Hematopoietic multipotent progenitor cell treated with erythropoietin and hydrocortisone succinate and interleukin-3 and kit ligand, for 15 days (in vitro differentiated cells): ENCODE data around the gene GALNTL6.

Experiments used
- DNase-seq: peaks from one replicate; pipeline ENCODE4 v3.0.0-alpha.2; 2015; ENCODE audit warnings: low spot score

GALNTL6 gene

GRCh38 chr4:172554588-172554987, 741.4 kb downstream of the GALNTL6 start:
- no peak for DNase-seq

DNA sequence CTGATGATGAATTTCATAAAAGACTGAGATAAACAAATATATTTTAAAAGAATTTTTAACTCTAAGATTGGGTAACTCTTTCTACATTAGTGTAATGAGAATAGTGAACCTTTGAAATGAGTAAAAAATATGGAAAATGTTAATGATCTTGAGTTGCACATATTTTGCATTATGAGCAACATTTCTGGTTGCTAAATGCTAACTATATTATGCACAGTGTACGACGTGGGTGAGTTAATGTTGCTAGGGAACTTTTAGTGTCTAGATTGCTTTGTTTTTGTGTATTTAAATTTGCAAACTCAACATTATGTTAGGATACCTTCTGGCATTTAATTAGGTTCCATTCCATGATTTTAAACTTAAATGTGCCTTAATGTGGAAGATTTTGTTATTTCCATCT, 742.5 kb downstream of the GALNTL6 start:
- DNase-seq = no peak

GRCh38 chr4:172573899-172574298, 760.7 kb downstream of the GALNTL6 start:
- DNase-seq = no peak

DNA sequence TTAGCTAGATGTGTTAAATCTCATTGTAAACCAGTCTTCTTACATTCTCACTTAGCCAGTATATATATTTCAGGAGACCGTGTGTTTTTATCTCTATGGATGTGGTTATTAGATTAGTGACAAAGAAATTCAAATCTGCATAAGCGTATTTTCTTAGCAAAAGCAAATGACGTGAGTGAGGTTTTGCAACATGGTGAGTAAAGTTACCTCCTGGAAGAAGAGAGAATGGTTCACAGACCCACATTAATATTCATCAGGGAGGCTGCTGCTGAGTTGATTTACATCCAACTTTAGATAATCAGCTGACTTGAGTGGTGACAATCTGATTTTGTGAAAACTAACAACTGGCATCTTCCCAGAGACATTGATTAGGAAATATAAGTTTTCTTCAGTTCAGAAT, 765.5 kb downstream of the GALNTL6 start:
- no peak for DNase-seq

DNA sequence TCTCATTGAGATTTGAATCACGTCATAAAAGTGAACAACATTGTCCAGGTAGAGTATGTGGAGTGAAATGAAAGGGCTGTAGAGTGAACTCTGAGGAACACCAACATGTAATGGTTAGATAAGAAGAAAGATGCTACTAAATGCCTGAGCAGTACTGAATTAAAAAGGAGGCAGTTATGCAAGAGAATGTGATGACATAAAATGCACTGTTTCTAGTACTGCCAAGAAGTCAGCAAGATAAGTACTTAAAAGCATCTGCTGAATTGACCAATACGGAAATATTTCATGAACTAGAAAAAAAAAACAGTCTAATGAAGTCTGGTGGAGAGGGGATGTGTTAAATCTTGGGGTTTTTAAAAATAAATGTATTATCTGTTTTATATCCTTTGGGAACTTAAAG, 771.6 kb downstream of the GALNTL6 start:
- DNase-seq = no peak

GRCh38 chr4:172596206-172596605, 783.0 kb downstream of the GALNTL6 start:
- no peak for DNase-seq

DNA sequence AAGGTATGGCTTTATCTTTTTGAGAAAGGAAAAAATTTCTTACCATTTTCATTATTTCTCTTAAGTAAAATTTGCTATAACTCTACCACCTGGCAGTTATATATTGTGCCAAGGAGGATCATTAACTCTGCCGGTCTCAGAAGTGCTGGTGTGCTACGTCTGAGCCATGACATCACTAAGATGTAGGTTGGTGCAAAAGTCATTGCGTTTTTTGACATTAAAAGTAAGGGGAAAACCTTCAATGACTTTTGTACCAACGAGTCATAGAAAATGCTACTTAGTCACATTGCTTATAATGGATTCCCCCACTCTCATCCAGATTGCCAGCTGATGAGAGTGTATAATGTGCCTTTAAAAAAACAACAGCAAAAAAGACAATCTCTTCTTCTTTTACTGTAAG, 786.4 kb downstream of the GALNTL6 start:
- no peak for DNase-seq

DNA sequence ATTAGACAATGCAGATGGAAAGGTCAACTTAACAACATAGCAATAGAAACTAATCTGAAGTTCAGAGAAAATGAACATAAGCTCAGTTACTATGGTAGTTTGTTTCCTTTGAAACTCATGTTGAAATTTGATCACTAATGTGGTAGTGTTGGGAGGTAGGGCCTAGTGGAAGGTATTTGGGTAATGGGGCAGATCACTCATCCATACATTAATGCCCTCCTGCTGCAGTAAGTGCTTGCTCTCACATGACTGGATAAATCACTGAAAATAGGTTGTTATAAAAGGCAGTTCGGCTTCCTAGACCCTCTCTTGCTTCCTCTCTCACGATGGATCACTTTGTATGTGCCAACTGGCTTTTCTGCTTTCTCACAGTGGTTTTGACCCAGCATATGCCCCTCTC, 788.0 kb downstream of the GALNTL6 start:
- no peak for DNase-seq

GRCh38 chr4:172619218-172619617, 806.0 kb downstream of the GALNTL6 start:
- no peak for DNase-seq

GRCh38 chr4:172619798-172620197, 806.6 kb downstream of the GALNTL6 start:
- no peak for DNase-seq

DNA sequence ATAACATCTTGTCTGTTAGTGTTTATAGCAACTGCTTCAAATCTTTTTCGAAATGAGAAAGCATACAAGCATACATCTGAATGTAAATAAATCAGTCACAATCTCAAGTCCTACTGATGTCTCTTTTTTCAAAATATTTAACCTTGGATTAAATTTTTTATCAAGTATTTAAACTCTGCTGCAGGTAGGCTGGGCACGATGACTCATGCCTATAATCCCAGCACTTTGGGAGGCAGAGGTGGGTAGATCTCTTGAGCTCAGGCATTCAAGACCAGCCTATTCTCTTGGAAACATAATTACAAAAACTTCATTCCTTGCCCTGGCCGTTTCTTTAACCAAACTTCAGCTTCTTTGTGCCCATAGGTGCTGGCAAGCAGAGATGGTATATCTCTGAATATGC, 815.1 kb downstream of the GALNTL6 start:
- DNase-seq = no peak

DNA sequence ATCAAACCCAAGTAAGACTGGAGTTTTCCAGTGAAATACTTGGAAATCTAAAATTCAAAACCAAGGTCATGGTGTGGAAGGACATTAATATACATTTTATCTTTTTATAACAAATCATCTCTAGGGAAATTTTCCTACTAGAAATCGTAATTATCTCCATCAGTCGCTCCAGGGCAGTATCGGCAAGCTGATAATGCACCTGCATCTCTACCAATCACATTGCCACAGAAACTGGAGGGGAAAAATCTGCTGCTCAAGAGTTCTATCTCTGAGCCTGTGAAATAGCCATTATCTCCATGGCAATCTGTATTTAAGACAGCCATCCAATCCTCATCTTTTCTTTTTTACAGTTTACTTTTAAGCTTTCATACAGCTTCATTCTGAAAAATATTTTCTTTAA, 817.1 kb downstream of the GALNTL6 start:
- DNase-seq = no peak

- no peak for DNase-seq
Observed at GRCh38 chr4:172631832-172632231, 818.6 kb downstream of the GALNTL6 start.

DNA sequence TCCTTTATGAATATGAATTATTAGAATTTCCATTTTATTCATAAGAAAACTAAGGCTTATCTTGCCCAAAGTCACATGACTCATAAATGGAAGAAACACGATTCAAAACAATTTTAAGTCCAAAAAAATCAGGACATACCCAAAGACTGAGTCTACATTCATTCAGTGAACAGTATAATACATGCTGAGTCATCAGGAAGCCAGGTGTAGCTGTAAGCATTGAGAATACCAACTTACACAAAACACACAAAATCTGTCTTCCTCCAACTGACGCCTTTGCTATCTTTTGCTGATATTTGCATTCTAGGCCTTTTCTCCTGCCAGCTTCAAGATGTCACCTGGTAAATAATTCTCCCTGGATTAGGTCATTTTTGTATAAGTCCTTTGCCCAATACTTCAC, 835.3 kb downstream of the GALNTL6 start:
- DNase-seq = no peak

GRCh38 chr4:172649143-172649542, 835.9 kb downstream of the GALNTL6 start:
- DNase-seq = no peak

GRCh38 chr4:172650758-172651530, 837.7 kb downstream of the GALNTL6 start:
- no peak for DNase-seq

GRCh38 chr4:172651961-172652360, 838.8 kb downstream of the GALNTL6 start:
- no peak for DNase-seq

DNA sequence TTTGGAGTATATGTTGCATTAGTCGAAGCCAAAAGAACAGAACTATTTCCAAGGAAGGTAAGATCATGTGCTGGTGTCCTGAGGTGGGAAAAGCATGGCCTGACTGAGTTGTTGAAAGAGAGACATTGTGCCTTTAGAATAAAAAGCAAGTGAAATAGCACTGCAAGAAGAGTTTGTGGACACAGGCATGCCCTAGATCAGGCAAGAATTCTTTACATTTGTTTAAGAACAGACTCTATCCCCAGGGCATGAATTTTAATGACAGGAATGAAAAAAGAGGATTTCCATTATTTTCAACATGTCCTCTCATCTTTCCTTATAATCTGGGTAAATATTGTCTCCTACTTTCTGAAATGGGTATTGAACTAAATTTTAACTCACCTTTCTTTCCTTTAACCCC, 839.2 kb downstream of the GALNTL6 start:
- no peak for DNase-seq

DNA sequence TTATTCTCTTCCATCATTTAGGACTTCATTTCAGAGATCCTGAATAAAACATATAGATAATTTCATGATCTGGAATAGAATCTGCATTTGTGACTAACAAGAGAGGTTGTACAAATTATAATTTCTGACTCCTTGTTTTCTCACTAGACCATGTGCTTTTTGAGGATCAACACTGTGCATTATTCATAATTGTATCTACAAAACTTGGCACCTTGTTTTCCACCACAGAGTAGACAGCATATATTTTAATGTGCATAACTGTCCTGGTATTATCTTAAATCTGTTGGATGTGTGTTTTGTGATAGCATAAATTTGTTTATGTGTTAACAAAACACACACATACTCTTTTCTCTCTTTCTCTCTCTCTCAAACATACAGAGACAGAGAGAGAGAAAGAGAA, 840.5 kb downstream of the GALNTL6 start:
- DNase-seq = no peak

GRCh38 chr4:172654457-172654856, 841.3 kb downstream of the GALNTL6 start:
- DNase-seq = no peak

DNA sequence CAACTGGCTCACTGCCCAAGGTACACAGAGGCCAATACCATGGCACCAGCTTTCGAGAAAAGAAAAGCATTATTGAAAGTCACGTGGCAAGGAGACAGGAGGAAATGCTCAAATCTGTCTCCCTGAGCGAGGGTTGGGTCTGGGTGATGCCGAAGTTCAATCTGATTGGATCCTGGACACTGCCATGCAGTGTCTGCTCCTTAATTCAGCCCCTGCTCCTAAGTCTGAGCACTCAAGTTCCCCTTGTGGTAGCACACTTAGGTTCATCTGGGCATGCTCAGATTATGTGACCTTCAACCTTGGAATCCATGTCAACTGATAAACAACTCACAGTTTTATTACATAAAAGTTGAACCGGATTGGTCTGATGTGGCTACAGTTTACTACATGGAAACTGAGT, 842.9 kb downstream of the GALNTL6 start:
- DNase-seq = no peak

GRCh38 chr4:172657081-172657480, 843.9 kb downstream of the GALNTL6 start:
- DNase-seq = no peak

DNA sequence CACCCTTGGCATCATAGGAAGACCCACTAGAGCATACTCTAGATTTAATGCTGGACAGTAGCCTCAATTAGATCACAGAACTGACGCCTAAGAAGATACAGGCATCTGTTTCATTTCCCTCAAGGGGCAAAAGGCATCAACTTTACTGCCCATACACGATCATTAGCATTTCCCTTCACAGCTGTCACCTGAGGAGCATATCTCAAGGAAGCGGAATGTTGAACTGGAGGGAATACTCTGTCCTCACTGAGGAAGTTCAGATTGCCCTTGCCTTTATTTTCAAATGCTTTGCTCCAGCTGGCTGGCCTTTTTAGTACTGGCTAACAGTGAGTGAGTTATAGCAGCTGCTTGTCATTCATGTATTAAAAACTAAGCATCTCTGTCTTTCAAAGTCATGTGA, 847.0 kb downstream of the GALNTL6 start:
- DNase-seq = no peak

DNA sequence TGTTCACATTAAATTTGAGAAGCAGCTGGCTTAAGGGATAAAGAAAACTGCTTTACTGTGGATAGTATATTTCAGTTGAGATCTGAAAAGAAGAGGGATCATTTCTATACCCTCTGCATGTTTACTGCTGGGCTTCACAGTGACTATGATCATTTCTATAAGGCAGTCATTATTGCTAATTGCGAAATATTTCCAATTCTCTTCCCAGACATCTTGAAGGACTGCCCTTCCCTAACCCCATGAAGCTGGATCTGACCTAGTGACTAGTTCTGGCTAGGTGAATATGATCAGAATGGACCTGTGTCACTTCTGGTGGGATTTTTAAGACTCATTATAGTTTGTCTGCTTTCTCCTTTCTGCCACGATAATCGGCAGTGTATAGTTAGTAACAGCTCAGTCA, 848.9 kb downstream of the GALNTL6 start:
- DNase-seq = no peak
